A673 (cell line): ENCODE results near the gene DAB1. TPM values are rescaled to one million over a fixed set of nuclear protein-coding genes. Genes with fewer than 3 reads are reported as not detected.

Experiments
- BruUV-seq: library from RNA; stranded (reverse); fragments of 400-500 nt; replicated peaks from 2 replicates; lab custom pipeline; 2021; lab: Mats Ljungman, UMichigan
- CTCF ChIA-PET: fragments of 300-600 bp; sonication (Branson Sonifier 250); formaldehyde crosslinking; loops from one replicate; lab custom pipeline; 2022; ENCODE audit warnings: antibody characterized with exemption; lab: Charles Lee
- POLR2A ChIA-PET: fragments of 300-600 bp; sonication (Branson Sonifier 250); formaldehyde crosslinking; loops from one replicate; lab custom pipeline; 2022; ENCODE audit warnings: antibody characterized with exemption; ENCODE audit not compliant: low non-redundant PET; lab: Charles Lee
- DNase-seq: peaks from one replicate; pipeline ENCODE4 v3.0.0-alpha.2; 2015; ENCODE audit warnings: low spot score
- H3K27ac ChIP-seq: fragments of 200-600 bp; sonication (generic); 2 replicates; pipeline ENCODE4 v1.5.1; 2016; ENCODE audit warnings: mixed run types, low read depth, mild to moderate bottlenecking, mixed read lengths, antibody characterized with exemption, low read length; ENCODE audit not compliant: poor library complexity, severe bottlenecking
- H3K27me3 ChIP-seq: fragments of 200-600 bp; sonication (generic); replicated peaks from 2 replicates; pipeline ENCODE4 v1.6.1; 2017; ENCODE audit warnings: mixed run types, low read depth, mild to moderate bottlenecking, mixed read lengths, antibody characterized with exemption, low read length; ENCODE audit not compliant: insufficient read depth, poor library complexity
- H3K36me3 ChIP-seq: fragments of 200-600 bp; sonication (generic); 2 replicates; pipeline ENCODE4 v1.6.1; 2016; ENCODE audit warnings: mixed run types, mild to moderate bottlenecking, mixed read lengths, antibody characterized with exemption, low read length; ENCODE audit not compliant: insufficient read depth, poor library complexity, severe bottlenecking
- H3K4me1 ChIP-seq: fragments of 200-600 bp; sonication (generic); 2 replicates; pipeline ENCODE4 v1.6.1; 2017; ENCODE audit warnings: mixed run types, mild to moderate bottlenecking, mixed read lengths, antibody characterized with exemption, low read length; ENCODE audit not compliant: insufficient read depth, poor library complexity, severe bottlenecking
- H3K4me3 ChIP-seq: fragments of 200-600 bp; sonication (generic); 2 replicates; pipeline ENCODE4 v1.5.1; 2016; ENCODE audit warnings: low read depth, mixed run types, mild to moderate bottlenecking, mixed read lengths, low read length; ENCODE audit not compliant: poor library complexity, severe bottlenecking
- H3K9me3 ChIP-seq: fragments of 200-600 bp; sonication (generic); 2 replicates; pipeline ENCODE4 v1.6.1; 2016; ENCODE audit warnings: mixed run types, low read depth, mild to moderate bottlenecking, mixed read lengths, antibody characterized with exemption, low read length; ENCODE audit not compliant: poor library complexity, severe bottlenecking
- EZH2 ChIP-seq: fragments of 200-600 bp; sonication (generic); IDR thresholded peaks from 2 replicates; pipeline ENCODE4 v1.6.1; 2017; ENCODE audit warnings: borderline replicate concordance, low read depth, mild to moderate bottlenecking, mixed read lengths, antibody characterized with exemption, low read length; ENCODE audit not compliant: poor library complexity, severe bottlenecking
- intact Hi-C: fragments of 100-400 bp; cut with micrococcal nuclease; formaldehyde crosslinking; loops from one replicate; pipeline ENCODE4 v1.10.0; 2022; ENCODE audit not compliant: unreplicated experiment
- total RNA-seq: library from RNA; stranded (reverse); gene quantifications from 2 replicates; pipeline ENCODE4 v1.2.3, GENCODE V29; 2021
- TF ChIP-seq, protein P1 (sequence below): fragments of 300-800, 200-600 bp; sonication (generic); conservative IDR thresholded peaks from 2 replicates; pipeline ENCODE4 v1.5.1; 2017; ENCODE audit warnings: low read depth, mild to moderate bottlenecking, antibody characterized with exemption, low read length, moderate library complexity, mixed read lengths

The DAB1 gene
- total RNA-seq, 1 experiment from 2014 or later, result 112 TPM

- no TSS peak for BruUV-seq
- TF ChIP-seq, protein P1, sequence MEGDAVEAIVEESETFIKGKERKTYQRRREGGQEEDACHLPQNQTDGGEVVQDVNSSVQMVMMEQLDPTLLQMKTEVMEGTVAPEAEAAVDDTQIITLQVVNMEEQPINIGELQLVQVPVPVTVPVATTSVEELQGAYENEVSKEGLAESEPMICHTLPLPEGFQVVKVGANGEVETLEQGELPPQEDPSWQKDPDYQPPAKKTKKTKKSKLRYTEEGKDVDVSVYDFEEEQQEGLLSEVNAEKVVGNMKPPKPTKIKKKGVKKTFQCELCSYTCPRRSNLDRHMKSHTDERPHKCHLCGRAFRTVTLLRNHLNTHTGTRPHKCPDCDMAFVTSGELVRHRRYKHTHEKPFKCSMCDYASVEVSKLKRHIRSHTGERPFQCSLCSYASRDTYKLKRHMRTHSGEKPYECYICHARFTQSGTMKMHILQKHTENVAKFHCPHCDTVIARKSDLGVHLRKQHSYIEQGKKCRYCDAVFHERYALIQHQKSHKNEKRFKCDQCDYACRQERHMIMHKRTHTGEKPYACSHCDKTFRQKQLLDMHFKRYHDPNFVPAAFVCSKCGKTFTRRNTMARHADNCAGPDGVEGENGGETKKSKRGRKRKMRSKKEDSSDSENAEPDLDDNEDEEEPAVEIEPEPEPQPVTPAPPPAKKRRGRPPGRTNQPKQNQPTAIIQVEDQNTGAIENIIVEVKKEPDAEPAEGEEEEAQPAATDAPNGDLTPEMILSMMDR, result no peak
- no peak for TF ChIP-seq EZH2
- Histone ChIP-seq H3K9me3 (no peaks in the 10 kb centered on the region), H3K36me3 (no peaks in the 10 kb centered on the region), H3K4me1 (peaks cover 22% of the 10 kb centered on the region), H3K27me3 (no peaks in the 10 kb centered on the region), H3K4me3 (no peak overlapping the region), H3K27ac (no peak overlapping the region)
- CTCF ChIA-PET, result interaction anchor here (0.6 kb wide), 1 partner anchor 639 kb away, joined by 3 read pairs; no protein-coding TSS in a partner anchor
- intact Hi-C loops, result no loop called here
- POLR2A ChIA-PET, result no interaction called here
- no peak for DNase-seq
Observed at GRCh38 chr1:57464756-57465155, 40.9 kb upstream of the DAB1 start.

- TF ChIP-seq EZH2, result no peak
- TF ChIP-seq, protein P1, result no peak
- Histone ChIP-seq H3K27me3 (no peaks in the 10 kb centered on the region), H3K9me3 (no peaks in the 10 kb centered on the region), H3K27ac (no peak overlapping the region), H3K4me3 (no peak overlapping the region), H3K4me1 (peaks cover 8% of the 10 kb centered on the region), H3K36me3 (no peaks in the 10 kb centered on the region)
- no peak for DNase-seq
- no TSS peak for BruUV-seq
- CTCF ChIA-PET, result no interaction called here
- intact Hi-C loops, result no loop called here
- POLR2A ChIA-PET, result no interaction called here
Observed at GRCh38 chr1:57463343-57463742, 39.5 kb upstream of the DAB1 start.

DNA sequence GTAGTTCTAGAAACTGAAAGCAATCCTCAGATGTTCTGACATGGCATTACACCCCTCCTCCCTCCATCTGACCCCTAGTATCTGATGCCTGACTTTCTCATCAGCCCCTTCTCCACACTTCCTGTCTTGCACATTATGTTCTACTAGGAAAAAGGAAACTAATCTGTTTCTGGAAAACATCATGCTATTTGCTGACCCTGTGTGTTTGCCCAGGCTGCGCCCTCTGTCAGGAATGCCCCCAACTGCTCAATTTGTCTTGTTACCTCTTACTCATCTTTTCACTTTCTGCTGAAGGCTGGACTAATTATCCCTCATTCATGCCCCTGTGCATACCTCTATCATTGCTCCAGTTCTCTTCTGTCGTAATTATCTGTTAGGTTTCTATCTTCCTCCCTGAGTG, 37.5 kb upstream of the DAB1 start:
- Histone ChIP-seq H3K4me1 (peaks cover 5% of the 10 kb centered on the region), H3K4me3 (no peak overlapping the region), H3K9me3 (no peaks in the 10 kb centered on the region), H3K36me3 (no peaks in the 10 kb centered on the region), H3K27me3 (no peaks in the 10 kb centered on the region), H3K27ac (no peak overlapping the region)
- ChIA-PET POLR2A (no interaction called here), CTCF (no interaction called here)
- TF ChIP-seq, protein P1, result no peak
- TF ChIP-seq EZH2, result no peak
- BruUV-seq, result no TSS peak
- DNase-seq, result no peak
- intact Hi-C loops, result no loop called here
